GM04504 (cell line): ENCODE measurements around the gene MACF1.

Experiments used
- DNase-seq: peaks from one replicate; pipeline ENCODE4 v3.0.0-alpha.2; 2012; ENCODE audit warnings: low read depth

MACF1 gene

GRCh38 chr1:39297551-39297950 lies 93.1 kb downstream of the MACF1 start:
- no peak for DNase-seq

- DNase-seq: no peak
These were observed 97.1 kb downstream of the MACF1 start for GRCh38 chr1:39301606-39302005.

- no peak for DNase-seq
These were observed 101.1 kb downstream of the MACF1 start for GRCh38 chr1:39305555-39305954.

- no peak for DNase-seq
These were observed 105.5 kb downstream of the MACF1 start for GRCh38 chr1:39310015-39310414.

GRCh38 chr1:39310691-39311090 lies 106.2 kb downstream of the MACF1 start:
- no peak for DNase-seq

- no peak for DNase-seq
These were observed 112.6 kb downstream of the MACF1 start for GRCh38 chr1:39317111-39317510.

DNA sequence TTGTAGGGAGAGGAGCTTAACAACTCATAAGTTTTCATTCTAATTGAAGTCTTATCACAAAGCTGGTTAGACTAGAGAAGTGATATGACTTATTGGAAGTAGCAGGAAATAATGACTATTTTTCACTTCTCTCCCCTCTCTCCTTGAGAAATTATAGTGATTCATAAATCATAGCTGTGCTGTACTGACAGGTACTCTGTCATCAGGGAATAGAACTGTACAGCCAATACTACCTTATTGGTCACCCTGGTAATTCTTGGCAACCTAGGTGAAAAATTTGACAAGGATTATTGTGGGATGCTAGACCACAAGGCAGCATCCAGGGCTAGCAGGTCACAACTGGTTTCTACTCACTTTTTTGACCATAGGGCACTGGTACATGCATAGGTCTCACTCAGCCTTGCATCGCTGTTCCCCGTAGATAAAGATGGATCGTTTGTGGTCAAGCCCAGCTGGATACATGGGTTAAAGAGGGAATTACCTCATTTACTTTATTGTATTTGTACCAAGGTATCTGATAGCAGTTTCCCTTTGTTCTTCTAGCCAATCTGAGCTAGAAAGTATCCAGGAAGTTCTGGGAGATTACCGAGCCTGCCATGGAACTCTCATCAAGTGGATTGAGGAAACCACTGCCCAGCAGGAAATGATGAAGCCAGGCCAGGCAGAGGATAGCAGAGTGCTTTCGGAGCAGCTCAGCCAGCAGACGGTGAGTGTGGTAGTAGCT lies 113.6 kb downstream of the MACF1 start:
- DNase-seq: no peak

- DNase-seq: no peak
These were observed 117.5 kb downstream of the MACF1 start for GRCh38 chr1:39321979-39322378.

DNA sequence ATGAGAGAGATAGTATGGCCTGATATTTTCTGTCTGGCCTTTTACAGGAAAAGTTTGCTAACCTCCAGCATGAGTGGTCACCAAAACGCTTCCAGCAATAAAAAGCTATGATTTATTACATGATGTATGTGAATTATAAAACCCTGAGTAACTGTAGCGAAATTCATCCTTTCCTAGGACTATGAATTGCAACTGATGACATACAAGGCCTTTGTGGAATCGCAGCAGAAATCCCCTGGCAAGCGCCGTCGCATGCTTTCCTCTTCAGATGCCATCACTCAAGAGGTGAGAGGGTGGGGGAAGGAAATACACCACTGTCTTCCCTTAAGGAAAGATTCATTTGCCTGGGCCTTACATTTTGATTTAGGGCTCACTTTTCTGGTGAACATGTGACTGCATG lies 117.9 kb downstream of the MACF1 start:
- no peak for DNase-seq

- no peak for DNase-seq
These were observed 120.4 kb downstream of the MACF1 start for GRCh38 chr1:39324888-39325287.

DNA sequence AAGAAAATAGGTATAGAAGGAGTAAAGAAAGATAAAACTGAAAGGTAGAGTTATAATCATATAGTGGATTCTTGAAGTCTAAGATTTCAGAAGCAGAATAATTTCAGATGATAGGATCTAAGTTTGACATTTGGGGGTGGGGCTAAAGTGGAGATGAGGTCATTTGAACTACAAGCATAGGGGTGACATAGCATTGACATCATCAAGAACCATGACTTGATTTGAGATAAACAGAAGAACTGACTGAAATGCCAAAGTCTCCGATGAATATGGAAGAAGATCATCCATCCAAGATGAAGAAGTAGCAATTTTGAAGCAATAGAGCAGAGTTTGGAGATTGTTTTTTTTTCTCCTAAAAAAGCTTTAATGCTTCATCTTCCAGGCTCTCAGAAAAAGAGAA lies 122.3 kb downstream of the MACF1 start:
- no peak for DNase-seq

DNA sequence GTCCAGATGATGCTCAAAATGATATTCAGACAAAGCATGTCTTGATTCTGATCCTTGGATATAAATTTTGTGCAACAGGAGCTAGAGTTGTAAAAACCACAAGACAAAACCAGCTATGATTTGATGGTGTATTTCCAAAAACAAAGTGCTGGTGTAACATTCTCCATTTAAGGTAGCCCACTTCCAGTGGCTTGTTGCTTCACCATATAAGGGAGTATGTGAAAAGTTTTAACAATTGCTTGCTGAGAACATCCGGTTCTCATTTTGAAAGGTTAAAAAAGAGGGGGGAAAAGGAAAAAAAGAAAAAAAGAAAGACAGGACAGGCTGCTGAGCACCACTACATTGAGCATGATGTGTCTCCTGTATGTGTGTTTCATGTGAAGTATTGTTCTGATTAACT lies 123.6 kb downstream of the MACF1 start:
- no peak for DNase-seq

DNA sequence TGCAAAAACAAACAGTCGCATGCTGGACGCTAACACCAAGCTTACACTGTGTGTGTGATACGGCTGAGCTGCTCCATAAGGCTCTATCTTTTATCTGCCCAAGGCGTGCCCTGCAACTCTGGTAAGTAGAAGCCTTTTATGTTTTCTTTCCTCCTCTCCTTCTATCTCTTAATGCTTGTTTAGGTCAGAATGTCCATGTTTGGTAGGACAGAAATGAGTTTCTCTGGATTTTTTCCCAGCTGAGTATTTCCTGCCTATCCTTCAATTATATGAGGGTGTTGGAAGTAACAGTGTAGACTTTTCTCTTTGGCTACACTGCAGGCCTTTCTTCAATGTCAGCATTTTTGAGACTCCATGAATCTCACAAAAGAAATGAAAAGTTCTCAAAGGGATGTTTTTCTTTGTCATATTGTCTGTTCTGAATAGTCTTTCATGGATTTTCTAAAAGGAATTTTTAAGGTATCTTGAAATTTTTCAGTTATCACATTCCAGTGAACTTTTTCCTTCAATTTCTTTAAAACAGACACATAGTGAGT lies 124.2 kb downstream of the MACF1 start:
- no peak for DNase-seq

DNA sequence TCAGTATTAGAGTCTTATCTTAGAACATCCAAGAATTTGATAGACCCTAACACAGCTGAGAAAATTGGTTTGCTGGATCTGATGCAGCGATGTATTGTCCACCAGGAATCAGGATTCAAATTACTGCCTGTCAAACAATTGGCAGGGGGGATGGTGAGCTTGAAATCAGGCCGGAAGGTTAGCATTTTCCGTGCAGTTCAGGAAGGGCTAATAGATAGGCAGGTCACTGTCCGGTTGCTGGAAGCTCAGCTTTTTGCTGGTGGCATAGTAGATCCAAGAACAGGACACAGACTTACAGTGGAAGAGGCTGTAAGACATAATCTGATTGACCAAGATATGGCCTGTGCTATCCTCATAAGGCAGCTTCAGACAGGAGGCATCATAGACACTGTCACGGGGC lies 127.2 kb downstream of the MACF1 start:
- DNase-seq: no peak

GRCh38 chr1:39332291-39332690 lies 127.8 kb downstream of the MACF1 start:
- DNase-seq: no peak

DNA sequence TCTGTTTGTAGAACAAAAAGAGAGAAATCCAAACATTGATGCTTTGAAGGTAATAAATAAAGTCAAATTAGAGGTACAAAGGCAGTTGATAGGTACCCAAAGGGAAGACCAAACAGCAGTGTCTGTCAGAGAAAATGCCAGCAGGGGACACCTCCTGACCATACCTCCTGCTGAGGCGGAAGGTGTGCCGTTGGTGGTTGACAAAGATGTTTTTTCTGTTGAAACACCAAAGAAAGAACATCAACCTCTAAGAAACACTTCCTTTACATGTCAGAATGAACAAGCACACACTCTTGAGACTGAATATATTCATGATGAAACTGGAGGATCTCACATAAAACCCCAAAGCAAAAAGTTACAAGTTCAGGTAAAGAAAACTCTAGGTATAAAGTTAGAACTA lies 128.3 kb downstream of the MACF1 start:
- no peak for DNase-seq

DNA sequence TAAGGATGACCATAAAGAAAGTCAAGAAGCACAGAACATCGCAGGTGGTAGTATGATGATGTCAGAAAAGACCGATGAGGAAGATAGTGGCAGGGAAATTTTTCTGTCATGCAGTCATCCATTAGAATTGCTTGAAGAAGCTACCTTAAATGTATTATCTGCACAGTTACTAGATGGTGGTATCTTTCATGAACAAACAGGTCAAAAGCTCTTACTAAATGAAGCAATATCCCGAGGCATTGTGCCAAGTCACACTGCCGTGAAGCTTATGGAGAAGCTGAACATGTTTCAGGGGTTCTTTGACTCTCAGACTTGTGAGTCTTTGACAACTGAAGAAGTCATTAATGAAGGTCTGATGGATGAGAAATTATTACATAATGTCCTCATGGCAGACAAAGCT lies 128.8 kb downstream of the MACF1 start:
- no peak for DNase-seq

DNA sequence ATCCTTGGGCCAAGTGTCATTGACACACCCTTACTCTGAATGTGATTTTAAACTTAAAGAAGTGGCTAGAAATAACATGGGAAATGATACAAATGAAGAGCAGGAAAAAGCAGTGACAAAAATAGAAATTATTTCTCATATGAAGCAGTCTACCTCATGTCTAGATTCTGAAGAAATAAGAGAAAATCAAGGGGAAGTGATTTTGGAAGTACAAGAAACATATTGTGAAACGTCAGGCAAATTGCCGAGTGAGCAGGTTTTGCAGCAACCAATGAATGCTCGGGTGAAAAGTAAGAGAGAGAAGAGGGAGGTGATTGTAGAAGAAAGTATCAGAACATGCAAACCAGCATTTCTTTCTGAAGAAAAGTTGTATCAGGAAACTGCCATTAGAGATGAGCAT lies 130.7 kb downstream of the MACF1 start:
- no peak for DNase-seq

DNA sequence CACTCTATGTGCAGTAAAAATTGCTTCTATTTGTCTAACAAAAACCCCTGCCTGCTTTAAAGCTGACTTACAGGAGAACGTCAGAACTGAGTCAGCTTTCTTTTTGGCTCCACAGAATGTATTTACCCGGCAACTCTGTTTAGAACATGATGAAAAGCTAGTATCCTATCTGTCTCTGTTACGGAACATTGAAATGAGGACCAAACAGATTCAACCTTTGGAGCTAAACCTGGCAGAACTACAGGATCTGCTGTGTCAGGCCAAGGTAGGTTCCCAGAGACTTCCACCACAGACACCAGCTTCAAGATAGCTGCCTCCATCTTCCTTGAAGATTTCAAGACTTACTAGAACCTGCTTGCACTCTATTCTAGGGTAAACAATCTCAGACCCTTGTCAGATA lies 132.6 kb downstream of the MACF1 start:
- DNase-seq: no peak

GRCh38 chr1:39342776-39343175 lies 138.3 kb downstream of the MACF1 start:
- no peak for DNase-seq

- no peak for DNase-seq
These were observed 140.1 kb downstream of the MACF1 start for GRCh38 chr1:39344394-39345154.

DNA sequence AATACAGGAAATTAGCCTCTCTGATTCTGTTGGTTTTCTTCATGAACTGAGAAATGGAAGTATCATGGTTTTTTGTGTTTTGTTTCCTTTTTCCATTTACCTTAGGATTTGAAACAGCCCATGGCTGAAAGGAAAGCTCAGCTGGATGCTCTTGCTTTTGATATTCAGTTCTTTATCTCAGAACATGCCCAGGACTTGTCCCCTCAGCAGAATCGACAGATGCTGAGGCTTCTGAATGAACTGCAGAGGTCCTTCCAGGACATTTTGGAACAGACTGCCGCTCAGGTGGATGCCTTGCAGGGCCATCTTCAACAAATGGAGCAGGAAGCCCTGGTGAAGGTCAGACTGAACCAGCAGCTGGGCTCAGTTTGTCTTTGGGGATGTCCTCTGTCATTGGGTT lies 142.4 kb downstream of the MACF1 start:
- DNase-seq: no peak

GRCh38 chr1:39348278-39348677 lies 143.8 kb downstream of the MACF1 start:
- no peak for DNase-seq

DNA sequence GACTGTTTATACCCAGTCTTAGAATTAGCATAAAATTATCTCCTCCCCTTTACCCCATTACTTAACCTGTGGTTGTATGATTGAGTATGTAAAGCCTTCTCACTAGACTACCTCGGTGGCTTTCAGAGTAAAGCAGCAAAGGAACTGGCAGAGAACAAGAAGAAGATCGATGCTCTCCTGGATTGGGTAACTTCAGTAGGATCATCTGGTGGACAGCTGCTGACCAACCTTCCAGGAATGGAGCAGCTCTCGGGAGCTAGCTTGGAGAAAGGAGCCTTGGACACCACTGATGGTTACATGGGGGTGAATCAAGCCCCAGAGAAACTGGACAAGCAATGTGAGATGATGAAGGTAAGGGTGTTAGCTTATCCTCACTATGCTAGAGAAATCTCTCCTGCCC lies 148.4 kb downstream of the MACF1 start:
- DNase-seq: peak; percentile 35
